ENCODE measurements around the gene PCYOX1L. TPM values are rescaled to one million over a fixed set of nuclear protein-coding genes. Genes with fewer than 3 reads are reported as not detected.

The PCYOX1L gene
- total RNA-seq, 2 experiments from 2014 or later: 34.5 to 34.6 TPM

DNA sequence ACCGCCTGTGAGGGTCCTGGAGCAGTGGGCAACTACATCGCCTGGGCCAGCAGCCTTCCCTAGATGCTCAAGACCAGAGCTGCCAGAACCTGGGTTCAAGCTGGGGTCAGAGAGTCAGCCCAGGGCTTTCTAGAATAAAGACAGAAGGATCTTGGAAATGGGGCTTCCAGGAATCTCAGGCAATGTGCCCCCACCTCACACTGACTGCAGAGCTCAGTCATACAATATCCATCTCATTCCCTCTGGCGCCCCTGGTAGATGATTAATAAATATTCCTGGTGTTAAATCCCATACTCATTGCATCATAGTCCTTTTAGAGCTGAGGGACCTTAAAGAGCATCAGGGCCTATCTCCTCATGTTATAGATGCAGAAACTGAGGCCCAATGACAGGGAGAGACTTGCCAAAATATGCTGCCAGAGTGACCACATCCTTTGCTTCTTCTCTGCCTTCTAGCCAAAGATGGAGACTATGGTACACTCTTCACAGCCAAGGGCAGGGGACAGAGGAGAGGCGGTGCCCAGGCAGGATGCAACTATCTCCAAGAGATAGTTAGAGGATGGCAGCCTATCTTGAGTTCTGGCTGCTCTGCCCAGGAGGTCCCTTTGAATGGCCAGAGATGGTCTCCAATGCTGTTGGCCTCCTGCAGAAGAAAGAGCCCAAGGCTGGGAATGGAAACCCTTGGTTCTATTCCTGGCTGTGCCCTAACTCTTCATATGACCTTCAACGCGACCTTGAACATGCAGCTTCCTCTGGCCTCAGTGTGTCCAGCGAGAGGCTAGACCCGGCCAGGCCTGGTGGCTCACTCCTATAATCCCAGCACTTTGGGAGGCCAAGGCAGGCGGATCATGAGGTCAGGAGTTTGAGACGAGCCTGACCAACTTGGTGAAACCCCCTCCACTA, 57.5 kb downstream of the PCYOX1L start:
- no peaks in the 10 kb centered on the region for H3K36me3 Mint-ChIP-seq (ENCODE audit: low read depth)
- no peaks in the 10 kb centered on the region for H3K9me3 Mint-ChIP-seq
- H3K27me3 Mint-ChIP-seq: no peaks in the 10 kb centered on the region
- H3K4me3 Mint-ChIP-seq: no peak overlapping the region
- POLR2A ChIA-PET: no interaction called here
- CTCF ChIA-PET: interaction anchor here (0.6 to 1.2 kb wide), 5 partner anchors 10 to 305 kb away, joined by 3 to 4 read pairs (median 3); no protein-coding TSS in a partner anchor
- no peak for DNase-seq
- no peak overlapping the region for H3K27ac Mint-ChIP-seq
- no peaks in the 10 kb centered on the region for H3K4me1 Mint-ChIP-seq

DNA sequence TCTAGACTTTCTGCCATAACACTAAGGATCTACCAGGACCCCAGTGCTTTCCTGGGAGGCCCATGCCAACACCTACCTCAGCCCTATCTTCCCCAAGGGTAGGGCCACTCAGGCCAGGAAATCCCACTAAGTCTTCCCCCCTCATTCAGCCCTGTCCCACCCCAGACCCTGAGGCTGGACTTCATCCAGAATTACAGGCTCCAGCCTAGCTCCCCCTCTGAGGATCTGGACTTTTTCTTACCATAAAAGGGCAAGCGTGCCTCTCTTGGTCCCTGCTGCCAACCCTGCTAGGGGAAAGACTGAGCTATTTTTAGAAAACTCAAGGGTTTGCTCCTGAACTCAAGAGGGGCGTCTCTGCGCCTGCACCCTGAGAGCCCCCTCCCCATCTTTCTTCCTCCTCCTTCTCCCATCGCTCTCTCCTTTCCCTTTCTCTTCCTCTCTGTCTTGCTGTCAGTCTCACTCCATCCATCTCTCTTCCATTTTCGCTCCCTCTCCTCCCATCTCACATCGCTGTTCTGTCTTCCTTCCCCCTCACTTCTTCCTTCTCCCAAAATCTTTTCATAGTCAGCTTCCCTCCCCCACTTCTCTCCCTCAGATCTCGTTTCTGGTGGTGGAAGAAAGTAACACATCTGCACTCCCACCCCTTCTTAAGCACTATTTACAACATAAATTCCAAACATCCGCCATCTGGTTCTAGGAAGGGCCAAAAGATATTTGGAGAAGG, 59.3 kb downstream of the PCYOX1L start:
- H3K27me3 Mint-ChIP-seq: no peaks in the 10 kb centered on the region
- DNase-seq: no peak
- no peak overlapping the region for H3K27ac Mint-ChIP-seq
- no peak overlapping the region for H3K4me3 Mint-ChIP-seq
- ChIA-PET POLR2A (no interaction called here), CTCF (interaction anchor here (1.2 kb wide), 1 partner anchor 8 kb away, joined by 3 read pairs; no protein-coding TSS in a partner anchor)
- H3K4me1 Mint-ChIP-seq: peaks cover 4% of the 10 kb centered on the region
- H3K36me3 Mint-ChIP-seq (ENCODE audit: low read depth): no peaks in the 10 kb centered on the region
- no peaks in the 10 kb centered on the region for H3K9me3 Mint-ChIP-seq

DNA sequence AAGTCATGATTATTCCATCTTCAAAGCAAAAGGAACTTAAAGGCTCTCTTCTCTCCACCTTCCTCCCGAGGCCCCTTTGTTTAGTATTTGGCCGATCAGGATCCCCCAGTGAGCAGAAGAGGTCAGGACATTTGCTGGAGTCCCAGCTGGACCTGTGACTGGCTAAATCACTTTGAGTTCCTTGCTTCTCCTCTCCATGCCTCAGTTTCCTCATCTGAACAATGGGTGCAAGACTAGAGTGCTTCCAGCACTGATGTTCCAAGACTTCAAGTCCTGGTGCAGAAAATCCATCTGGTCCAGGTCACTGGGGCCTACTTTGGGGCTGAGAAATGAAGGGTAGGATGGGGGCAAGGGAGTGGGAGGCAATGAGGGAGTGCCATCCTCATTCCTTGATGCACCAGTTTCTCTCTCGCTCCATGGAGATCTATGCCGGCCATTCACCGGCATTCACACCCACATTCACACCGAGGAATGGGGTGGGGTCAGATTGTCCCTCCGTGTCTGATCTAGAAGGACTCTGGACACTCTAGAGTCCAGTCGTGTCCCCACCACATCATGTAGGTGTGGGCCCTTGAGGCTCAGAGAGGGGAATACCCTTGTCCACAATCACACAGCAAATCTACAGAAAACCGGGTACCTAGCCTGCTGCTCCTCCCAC, 60.0 kb downstream of the PCYOX1L start:
- POLR2A ChIA-PET: no interaction called here
- DNase-seq: no peak
- Mint-ChIP-seq H3K36me3 (ENCODE audit: low read depth) (no peaks in the 10 kb centered on the region), H3K4me3 (no peak overlapping the region), H3K27ac (no peak overlapping the region), H3K27me3 (no peaks in the 10 kb centered on the region), H3K4me1 (peaks cover 7% of the 10 kb centered on the region), H3K9me3 (no peaks in the 10 kb centered on the region)
- CTCF ChIA-PET: no interaction called here

DNA sequence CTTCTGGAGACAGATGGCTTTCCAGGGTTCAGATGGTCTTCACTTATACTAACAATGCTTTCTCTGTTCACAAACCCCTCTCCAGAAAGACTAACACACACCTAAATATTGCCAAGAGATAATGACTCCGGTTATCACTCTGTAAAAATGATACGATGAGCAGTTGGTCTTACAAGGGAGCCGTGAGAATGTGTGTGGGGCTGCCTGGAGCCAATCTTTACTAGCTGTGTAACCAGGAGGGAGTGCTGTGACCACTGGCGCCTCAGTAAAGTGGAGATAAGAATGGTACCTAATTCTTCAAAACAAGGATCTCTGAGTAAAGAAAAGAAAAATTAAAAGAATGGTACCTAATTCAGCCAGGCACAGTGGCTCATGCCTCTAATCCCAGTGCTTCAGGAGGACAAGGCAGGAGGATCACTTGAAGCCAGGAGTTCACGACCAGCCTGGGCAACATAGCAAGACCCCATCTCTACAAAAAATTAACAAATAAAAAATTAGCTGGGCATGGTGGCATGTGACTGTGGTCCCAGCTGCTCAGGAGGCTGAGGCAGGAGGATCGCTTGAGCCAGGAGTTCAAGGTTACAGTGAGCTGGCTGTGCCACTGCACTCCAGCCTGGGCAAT, 61.2 kb downstream of the PCYOX1L start:
- Mint-ChIP-seq H3K36me3 (ENCODE audit: low read depth) (no peaks in the 10 kb centered on the region), H3K27me3 (no peaks in the 10 kb centered on the region), H3K4me3 (no peak overlapping the region), H3K27ac (no peak overlapping the region), H3K4me1 (peaks cover 12% of the 10 kb centered on the region), H3K9me3 (no peaks in the 10 kb centered on the region)
- DNase-seq: no peak
- ChIA-PET CTCF (interaction anchor here (1.2 kb wide), 1 partner anchor 15 kb away, joined by 4 read pairs; no protein-coding TSS in a partner anchor), POLR2A (interaction anchor here (0.9 kb wide), 1 partner anchor 15 kb away, joined by 3 read pairs; no protein-coding TSS in a partner anchor)

Other genes with a start within 250 kb of the PCYOX1L start
- gene ABLIM3, start 216.6 kb upstream of the PCYOX1L start, total RNA-seq: not detected
- gene AFAP1L1, start 86.2 kb upstream of the PCYOX1L start, total RNA-seq: not detected
- 10 to 100 TPM; 36.1 to 36.6 TPM for gene GRPEL2, start 12.5 kb upstream of the PCYOX1L start, total RNA-seq
- gene IL17B, start 21.2 kb downstream of the PCYOX1L start, total RNA-seq: not detected
- 100 to 1,000 TPM; 164 to 199 TPM for gene CSNK1A1, start 193.4 kb downstream of the PCYOX1L start, total RNA-seq
- gene ARHGEF37, start 223.5 kb downstream of the PCYOX1L start, total RNA-seq: under 1 TPM; 0.37 to 0.52 TPM